ENCODE results near the gene GSTA3. TPM values are rescaled to one million over a fixed set of nuclear protein-coding genes. Genes with fewer than 3 reads are reported as not detected.

The GSTA3 gene
- total and polyA plus RNA-seq, 2 of the 13 experiments (the other 11 are each of a cell fraction or from before 2014, with no cell fraction given), result not detected

- no peak for TF ChIP-seq ZNF407 (CRISPR knock-in tag; IDR thresholded peaks at IDR 0.05; ENCODE audit: not compliant biosample characterization)
- no peak for TF ChIP-seq ZNF235 (CRISPR knock-in tag; IDR thresholded peaks at IDR 0.05; ENCODE audit: borderline replicate concordance)
- TF ChIP-seq HNF1B (CRISPR knock-in tag; IDR thresholded peaks at IDR 0.05), result no peak
- TF ChIP-seq, protein P1, sequence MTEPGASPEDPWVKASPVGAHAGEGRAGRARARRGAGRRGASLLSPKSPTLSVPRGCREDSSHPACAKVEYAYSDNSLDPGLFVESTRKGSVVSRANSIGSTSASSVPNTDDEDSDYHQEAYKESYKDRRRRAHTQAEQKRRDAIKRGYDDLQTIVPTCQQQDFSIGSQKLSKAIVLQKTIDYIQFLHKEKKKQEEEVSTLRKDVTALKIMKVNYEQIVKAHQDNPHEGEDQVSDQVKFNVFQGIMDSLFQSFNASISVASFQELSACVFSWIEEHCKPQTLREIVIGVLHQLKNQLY (CRISPR knock-in tag; IDR thresholded peaks at IDR 0.05), result no peak
- no peak for TF ChIP-seq TFDP1 (CRISPR knock-in tag; IDR thresholded peaks at IDR 0.05; ENCODE audit: borderline replicate concordance)
- TF ChIP-seq, protein P2, sequence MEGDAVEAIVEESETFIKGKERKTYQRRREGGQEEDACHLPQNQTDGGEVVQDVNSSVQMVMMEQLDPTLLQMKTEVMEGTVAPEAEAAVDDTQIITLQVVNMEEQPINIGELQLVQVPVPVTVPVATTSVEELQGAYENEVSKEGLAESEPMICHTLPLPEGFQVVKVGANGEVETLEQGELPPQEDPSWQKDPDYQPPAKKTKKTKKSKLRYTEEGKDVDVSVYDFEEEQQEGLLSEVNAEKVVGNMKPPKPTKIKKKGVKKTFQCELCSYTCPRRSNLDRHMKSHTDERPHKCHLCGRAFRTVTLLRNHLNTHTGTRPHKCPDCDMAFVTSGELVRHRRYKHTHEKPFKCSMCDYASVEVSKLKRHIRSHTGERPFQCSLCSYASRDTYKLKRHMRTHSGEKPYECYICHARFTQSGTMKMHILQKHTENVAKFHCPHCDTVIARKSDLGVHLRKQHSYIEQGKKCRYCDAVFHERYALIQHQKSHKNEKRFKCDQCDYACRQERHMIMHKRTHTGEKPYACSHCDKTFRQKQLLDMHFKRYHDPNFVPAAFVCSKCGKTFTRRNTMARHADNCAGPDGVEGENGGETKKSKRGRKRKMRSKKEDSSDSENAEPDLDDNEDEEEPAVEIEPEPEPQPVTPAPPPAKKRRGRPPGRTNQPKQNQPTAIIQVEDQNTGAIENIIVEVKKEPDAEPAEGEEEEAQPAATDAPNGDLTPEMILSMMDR (CRISPR knock-in tag; IDR thresholded peaks at IDR 0.05), result no peak
Measured at GRCh38 chr6:52881662-52881995, 27.9 kb downstream of the GSTA3 start (continued).

Data from HepG2 (cell line).